NCI-H187 (cell line): Measurements from ENCODE around the gene FGFR2.
"Not testable (repeated sequence)": the region's sequence is repeated elsewhere in the genome, so short reads cannot be mapped to it uniquely, and the experiment has no call there.

Experiments used
- DNase-seq, 2 experiments: peaks; one replicate each; lab custom pipeline; 2025; lab: John Stamatoyannopoulos, UW

The FGFR2 gene

DNA sequence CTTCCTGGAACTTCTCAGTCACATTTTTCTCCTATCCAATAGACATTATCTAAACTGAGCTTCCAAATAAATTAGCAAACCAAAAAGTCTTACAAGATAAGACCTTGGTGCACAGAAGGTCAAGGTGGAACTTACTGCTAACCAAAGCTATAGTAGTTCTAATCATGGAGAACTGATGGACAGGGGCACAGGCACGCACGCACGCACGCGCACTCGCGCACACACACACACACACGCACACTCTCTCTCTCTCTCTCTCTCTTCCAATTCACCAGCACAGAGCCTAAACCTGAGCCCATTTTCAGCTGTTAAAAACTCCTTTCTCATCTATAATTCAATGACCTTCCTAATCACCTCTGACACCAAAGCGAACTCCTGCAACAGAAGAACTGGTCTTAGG is 7.5 kb downstream of the FGFR2 start:
- DNase-seq = no peak

DNA sequence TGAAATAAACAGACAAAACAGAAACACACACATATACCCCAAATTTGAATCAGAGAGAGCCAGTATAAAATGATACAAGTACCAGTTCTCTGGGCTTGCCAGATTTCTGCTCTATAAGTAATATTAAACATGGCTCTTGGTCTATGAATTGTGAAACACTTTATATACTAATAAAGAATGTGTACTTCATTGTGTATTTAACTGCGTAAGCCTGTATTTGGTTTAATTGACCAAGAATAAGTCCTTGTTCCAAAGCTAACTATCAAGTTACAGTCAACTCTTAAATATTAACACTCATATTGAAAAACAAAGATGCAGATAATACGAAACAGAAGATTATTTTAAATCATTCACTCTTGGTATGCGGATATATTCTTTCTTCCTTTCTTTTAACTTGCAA is 8.7 kb downstream of the FGFR2 start:
- DNase-seq = no peak

DNA sequence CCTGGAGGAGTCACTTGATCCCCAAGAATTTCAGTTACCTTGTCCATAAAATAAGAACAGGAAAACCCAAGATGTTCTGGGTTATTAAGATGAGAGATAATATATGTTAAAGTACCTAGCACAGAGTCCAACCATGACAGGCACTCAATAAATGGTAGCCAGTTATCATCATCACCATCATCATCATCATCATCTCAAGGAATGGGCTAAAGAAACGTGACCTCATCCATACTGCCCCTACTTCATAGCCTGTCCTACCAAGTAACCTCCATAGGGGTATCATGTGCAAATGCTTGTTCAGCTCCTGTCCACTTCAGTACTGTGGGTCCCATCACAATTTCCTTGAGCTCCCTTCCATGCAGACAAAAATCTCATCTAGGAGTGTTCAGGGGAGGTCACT is 14.4 kb downstream of the FGFR2 start:
- no peak for DNase-seq

DNA sequence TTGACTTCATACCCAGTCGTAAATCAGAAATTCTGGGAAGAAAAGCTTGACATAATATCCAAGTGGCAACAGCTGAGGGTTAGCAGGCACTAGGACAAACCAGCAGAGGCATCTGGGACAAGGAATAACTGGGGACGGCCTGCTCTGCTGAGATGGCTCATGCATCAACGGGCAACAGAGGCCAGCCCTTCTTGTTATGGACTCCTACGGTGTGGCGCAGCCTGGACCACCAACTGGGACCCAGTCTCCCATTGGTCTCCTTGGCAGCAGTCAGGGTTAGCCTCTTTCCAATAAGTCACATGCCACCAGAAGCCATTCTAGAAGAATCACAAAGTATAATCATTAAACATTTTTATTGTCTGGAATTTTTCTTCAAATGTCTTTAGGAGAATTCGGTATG is 15.0 kb downstream of the FGFR2 start:
- DNase-seq = no peak

DNA sequence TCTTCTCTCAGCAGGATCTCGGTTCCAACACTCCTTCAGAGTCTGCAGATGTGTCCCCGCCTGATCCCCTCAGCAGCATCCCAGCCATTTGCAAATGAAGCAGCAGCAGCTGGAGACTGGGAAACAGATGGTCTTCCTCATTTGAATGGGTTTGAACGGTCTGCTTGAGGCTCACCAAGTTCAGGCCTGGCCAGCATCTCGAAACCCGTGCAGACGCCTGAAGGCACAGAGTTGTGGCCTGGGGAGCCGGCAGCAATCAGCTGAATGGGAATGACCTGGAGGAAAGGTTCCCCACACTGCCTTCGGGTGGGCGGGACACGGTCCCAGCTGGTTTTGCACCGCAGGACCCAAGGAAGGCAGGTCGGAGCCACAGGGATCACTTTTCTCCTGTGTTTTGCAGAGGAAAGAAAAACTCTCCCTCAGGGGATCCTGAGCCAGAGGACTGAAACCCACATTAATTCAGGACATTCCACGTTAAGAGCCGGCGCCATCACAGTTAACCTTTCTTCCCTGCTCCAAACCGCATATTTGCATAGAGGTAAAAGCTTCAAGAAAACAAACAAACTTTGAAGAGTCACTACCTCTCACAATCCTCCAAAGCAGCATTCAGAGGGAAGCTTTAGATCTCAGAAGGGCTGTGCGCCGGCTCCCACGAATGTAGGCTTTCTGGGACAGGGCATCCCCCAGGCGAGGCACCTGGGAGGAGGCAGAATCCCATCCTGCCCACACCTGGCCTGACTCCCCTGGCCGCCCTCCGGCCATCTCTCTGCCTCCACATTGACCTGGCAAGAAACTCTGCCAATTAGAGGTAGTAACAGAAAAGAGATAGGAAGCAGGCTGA is 17.7 kb downstream of the FGFR2 start:
- DNase-seq = no peak

DNA sequence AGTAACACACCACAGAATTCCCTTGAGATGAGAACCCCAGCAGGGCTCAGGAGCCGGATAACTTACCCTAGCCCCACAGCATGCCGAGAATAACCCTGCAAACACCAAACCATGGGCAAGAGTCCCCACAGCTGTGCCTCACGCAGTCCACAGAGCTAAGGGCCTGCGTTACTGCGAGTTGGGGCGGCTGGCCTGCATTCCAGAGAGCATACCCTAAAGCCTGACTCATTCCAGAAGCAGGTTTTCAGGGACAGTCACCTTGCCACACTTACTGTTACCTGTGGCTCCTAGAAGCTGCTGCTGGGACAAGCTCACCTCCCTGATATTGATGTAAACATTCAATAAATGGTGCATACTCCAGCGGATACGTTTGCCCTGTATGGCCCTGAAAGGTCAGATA is 18.6 kb downstream of the FGFR2 start:
- no peak for DNase-seq

DNA sequence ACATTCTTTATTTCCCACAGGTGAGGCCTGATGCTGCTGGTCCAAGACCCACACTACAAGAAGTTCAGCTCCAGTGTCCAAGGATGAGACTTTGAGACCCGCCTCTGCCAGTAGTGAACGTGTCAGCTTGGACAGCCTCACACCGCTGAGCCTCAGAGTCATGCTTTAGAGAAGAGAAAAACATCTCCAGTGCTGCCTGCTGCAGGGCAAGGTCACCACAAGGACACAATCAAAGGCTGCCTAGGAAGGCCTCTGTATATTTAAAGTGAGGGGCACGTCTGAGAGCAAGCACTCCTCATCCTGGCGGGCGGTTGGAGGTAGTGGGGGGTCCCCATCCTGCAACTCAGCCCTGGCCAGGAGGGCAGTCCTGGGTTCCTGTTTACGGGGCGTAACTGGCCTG is 19.3 kb downstream of the FGFR2 start:
- DNase-seq = no peak

DNA sequence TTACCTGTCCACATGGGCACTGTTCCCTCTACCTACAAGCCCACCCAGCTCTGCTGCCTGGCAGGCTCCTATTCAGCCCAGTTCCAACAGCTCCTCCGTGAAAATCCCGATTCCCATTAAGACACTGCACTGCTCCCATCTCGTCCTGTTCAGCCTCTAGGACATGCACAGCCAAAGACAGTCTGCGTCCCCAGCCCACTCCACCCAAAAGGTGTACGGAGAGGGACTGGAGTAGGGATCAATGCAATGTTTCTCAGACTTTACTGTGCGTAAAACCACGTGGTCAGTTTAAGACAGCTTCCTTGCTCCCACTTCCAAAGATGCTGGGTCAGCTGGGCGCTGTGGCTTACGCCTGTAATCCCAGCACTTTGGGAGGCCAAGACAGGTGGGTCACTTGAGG is 19.9 kb downstream of the FGFR2 start:
- no peak for DNase-seq

DNA sequence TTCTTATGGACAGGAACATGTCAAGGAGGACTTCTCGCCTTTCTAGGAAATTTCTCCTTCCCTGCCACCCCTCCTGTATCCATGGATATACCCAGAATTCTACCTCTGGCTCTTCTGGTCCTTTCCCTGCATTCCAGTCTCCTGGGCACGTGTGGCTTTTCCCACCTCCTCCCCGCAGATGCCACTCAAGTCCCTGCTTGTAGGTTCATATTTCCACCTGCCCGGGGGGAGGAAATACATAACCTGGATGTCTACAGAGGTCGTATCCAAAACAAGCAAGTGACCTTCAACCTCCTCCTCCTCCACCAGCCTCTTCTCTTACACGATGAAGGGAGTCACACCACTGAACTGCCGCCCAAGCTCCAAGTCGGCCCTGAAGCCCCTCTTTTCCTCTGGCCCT is 20.7 kb downstream of the FGFR2 start:
- DNase-seq = no peak

DNA sequence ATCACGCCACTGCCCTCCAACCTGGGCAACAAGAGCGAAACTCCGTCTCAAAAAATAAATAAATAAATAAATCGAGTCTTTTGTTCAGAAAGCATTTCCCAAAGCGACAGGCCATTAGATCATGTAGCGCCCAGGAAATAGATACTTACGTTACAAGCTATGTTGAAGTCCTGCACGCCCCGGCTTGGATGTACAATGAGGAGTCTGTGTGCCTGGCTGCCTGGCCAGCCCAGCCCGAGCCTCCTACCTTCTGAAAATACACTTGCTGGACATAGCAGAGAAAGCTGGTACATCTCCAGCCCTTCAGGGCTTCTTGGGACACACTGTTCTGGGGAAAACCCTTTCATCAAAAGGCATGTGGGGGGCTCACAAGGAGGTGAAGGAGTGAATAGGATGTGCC is 22.1 kb downstream of the FGFR2 start:
- no peak for DNase-seq

DNA sequence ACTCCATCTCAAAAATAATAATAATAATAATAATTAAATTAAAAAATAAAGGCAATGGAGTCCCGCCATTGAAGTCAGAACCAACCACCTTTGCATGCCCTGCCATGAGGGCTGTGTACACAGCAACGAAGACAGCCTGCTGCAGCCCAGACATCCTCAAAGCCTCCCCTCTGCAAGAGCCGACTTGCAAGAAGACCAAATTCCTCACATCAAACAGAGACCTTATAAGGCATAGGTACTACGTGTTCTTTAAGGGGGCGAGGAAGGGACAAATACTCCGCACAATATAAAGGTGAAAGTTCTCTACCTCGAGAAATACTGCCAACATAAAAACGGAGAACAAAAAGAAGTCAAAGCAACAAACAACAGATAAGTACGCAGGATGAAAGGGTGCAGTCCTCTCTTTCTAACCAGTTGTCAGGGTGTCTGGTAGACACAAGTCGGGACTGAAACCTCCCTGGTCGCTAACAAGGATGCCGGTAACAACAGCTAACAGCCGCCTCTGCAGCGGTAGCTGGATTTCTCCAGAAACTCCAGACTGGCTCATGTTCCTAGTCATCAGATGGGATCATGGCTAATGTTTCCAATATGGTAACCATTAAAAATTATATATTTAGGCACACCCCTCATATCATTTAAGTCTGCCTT is 23.6 kb downstream of the FGFR2 start:
- DNase-seq = no peak

DNA sequence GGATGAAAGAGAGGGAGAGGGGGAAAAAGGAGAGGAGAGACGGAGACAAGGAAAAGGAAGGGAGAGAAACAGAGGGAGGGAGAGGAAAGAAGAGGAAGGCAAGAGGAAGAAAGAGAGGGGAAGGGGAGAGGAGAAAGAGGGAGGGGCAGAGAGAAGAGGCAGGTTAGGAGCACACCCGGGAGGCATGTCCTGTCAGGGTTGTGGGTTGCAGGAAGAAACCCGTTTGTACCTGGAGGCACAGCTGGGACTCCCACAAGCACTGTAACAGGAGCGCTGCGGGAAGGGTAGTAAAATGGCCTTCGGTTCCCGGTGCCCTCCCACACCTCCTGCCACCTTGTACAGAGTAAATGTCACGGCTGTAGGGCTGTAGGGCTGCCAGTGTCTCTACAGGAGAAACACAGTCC is 24.7 kb downstream of the FGFR2 start:
- DNase-seq = no peak

DNA sequence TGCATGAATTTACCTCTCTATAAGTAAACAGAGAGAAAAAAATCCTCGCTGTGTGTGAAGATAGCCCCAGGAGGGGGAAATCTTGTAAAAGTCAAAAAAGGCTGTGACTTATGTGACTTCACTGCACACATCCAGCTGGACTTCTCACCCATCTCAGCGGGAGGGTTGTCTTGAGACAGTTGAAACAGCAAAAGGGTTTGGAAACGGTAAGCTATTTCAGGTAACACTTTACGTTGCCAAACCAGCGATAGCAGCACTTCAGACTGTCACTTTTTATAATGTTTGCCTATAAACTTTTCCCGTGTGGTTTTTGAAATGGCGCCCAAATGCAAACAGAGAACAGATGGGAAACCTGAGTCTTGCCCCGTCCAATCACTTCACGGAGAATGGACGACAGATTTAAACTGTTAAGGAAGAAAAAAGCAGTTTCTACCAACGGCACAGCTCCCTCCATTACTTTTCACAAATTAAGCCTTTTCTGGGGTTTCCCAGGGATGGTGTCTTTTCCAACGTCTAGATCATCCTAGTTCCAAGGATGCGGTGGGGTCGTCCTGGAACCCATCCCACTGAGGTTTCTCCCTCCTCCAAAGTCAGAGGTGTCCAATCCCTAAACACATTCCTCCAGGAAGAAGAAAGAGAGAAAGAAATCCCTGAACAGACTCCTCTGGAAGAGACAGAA is 25.2 kb downstream of the FGFR2 start:
- DNase-seq = no peak

DNA sequence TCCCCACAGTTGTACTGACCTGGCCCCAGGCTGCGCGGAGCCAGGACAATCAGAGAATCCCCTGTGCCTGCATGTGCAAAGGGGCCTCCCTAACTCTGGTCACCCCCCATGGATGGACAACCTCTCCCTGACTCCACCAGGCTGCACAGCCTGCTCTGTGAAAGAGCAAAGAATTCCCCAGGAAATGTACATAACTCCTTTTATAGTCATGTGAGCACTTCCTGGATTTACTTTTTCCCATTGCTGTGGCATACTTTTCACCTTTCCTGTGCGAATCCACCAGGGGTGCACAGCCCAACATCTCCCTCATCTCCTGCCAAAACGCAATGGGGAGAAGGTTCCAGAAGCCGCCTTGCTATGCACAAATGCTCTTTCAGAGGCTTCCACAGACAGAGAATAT is 27.9 kb downstream of the FGFR2 start:
- DNase-seq = no peak

DNA sequence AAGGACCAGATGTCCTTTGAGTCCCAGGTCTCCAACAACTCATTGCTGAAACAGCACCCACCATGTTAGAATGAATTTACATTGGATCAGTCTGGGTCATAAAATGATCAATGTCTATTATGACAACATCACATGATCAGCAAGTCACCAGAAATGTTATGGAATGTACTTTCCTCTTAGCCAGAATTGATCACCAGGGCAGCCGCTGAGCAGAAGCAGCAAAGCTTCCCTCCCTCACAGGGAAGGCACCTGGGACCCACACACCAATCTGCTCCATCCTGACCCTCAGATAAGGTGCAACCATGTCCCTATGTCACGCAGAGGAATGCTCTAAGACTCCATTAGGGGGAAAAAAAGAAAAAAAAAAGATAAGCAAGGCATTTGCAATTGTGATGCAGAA is 30.0 kb downstream of the FGFR2 start:
- DNase-seq = no peak

DNA sequence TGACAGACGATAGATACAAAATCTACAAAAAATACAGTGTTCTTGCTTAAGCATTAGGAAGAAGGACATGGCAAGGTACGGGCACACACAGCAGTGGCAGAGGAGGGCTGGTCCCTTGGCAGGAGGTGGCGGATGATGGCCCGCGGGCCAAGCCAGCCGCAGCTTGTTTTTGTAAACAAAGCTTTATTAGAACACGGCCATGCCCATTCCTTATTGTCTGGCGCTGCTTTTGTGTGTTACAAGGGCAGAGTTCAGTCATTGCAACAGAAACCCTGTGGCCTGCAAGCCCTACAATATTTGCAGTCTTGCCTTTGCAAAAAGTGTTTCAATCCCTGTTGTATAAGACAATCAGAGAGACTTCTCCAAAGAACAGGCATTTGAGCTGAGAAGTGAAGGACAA is 30.7 kb downstream of the FGFR2 start:
- DNase-seq = no peak

DNA sequence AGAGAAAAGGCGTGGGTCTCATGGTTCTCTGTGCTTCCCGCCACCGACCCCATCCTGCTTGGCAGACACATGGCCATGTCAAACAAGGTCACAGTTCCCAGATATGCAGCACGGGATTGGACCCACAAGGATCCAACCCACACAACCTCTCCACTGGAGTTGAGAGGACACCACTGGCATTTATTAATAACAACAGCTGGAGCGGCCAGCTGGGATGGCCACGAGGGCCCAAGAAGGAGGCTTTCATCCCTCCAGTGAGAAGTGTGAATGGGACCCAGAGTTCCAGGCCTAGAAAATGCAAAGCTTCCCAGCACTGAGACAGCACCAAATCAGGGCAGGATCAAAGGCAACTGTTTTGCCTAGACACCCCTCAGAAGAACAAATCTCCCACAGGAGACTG is 31.5 kb downstream of the FGFR2 start:
- no peak for DNase-seq

DNA sequence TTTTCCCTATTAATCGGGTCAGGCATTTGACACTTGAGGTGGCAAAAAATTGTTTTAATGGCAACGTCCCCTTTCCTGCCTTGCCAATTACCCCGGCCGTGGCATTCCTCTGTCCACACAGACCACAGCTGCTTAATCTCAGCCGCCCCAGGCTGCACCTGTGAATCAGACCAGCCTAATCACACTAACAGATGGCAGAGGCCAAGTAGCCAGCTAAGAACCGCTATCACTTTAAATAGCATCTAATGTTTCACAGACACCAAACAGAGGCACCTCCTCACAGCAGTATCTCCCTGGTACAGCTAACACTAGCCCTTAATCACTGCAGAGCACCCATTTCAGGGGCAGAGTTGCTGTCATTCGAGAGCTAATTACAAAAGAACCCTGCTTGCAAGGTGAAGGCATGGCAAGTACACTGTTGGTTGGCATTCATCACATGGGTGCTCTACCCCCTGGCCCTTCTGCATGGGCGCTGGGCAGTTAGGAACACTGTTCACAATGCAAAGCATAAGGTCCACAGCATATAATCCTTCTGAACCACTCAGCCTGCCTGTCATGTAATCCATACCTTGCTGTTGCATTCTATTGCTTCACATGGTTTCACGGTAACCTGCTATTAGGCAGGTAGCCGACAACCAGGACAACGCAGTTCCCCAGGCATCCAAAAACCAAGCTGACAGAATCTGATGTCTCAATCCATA is 38.8 kb downstream of the FGFR2 start:
- no peak for DNase-seq

DNA sequence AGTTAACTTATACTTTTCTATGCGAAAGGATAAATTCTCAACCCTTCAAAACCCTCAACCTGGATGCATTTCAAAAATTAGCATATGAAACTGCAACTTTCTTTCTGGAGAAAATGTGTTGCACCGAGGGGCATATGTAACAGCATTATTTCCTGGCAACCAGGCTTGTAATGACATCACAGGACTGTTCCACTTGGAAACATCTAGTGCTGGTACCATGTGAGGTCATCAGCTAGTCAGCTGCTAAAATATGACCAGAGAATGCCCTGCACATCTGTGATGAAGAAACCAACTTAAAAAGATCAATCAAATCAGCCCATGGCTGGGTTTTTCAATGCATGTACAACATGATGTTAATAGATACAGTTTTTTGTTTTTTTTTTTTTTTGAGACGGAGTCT is 40.0 kb downstream of the FGFR2 start:
- DNase-seq = no peak

DNA sequence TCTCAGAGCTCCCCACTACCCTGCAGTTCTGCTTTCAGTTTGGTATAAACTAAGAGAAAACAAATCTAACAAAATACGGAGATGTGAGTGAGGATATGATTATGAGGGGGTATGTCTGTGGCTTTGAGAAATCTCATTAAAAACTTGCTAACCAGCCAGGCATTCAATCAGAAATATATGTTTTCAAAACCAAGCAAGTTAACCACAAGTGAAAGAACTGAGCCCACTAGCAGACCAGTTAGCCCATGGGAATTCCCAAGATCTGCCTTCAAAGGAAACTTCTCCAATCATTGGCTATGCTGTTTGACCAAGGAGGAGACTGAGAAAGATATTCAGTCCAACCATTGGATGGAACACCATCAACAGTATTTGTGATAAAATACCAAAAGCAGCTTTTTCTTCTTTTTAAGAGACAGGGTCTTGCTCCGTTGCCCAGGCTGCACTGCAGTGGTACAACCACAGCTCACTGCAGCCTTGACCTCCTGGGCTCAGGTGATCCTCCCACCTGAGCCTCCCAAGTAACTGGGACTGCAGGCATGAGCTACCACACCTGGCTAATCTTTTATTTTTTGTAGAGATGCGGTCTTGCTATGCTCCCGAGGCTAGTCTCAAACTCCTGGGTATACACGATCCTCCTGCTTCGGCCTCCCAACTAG is 41.2 kb downstream of the FGFR2 start:
- DNase-seq = no peak

DNA sequence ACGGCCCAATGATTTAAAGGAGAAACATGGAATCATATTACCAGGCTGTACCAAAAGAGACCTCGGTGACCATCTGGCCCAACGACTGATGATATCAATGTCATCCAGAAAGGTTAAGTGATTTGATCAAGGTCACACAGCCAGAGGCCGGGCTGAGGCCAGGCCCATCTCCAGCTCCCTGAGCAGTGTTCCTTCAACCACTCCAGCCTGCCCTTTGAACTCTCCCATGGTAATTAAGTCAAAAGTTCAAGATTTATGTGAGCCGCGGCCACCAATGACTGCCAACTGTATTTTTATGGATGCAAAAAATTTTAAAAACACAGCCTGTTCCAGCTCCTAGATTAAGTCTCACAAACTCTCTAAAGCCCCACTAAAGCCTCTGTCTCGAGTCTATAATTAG is 41.8 kb downstream of the FGFR2 start:
- no peak for DNase-seq

DNA sequence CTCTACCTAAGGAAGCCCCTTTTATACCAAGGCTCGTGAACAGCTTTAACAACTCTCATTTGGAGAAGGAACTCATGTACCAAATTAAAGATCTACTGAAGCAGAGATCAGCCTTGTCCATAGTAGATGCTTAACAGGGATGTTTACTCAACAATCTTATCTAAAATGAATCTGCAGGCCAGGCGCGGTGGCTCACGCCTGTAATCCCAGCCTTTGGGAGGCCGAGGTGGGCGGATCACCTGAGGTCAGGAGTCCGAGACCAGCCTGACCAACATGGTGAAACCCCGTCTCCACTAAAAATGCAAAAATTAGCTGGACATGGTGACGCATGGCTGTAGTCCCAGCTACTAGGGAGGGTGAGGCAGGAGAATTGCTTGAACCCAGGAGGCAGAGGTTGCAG is 43.3 kb downstream of the FGFR2 start:
- not testable (repeated sequence) for DNase-seq
